Liver (tissue), 3 donors: Measurements from ENCODE around the gene CCN2.

Source experiments
- EGR1 ChIP-seq, 2 donors: IDR thresholded peaks; 2 replicates each; pipeline ENCODE4 v1.6.1; 2016 to 2018; ENCODE audit warnings: antibody characterized with exemption in 2 of 2, low read depth in 2 of 2
- FOXA1 ChIP-seq: IDR thresholded peaks from 2 replicates; pipeline ENCODE4 v1.6.1; 2016; ENCODE audit warnings: antibody characterized with exemption
- GABPA ChIP-seq, 2 donors: IDR thresholded peaks in 1 of 2; conservative IDR thresholded peaks in 1 of 2; 2 replicates each; pipeline ENCODE4 v1.6.1; 2016; ENCODE audit warnings: antibody characterized with exemption in 2 of 2, mild to moderate bottlenecking in 1 of 2, moderate library complexity in 1 of 2
- JUND ChIP-seq, 2 donors: IDR thresholded peaks; 2 replicates each; pipeline ENCODE4 v1.6.1; 2016; ENCODE audit warnings: antibody characterized with exemption in 2 of 2
- RAD21 ChIP-seq, 2 donors: IDR thresholded peaks; 2 replicates each; pipeline ENCODE4 v1.6.1; 2016; ENCODE audit warnings: antibody characterized with exemption in 2 of 2, mild to moderate bottlenecking in 2 of 2
- RXRA ChIP-seq, 2 donors: IDR thresholded peaks; 2 replicates each; pipeline ENCODE4 v1.6.1; 2017 to 2018; ENCODE audit warnings: antibody characterized with exemption in 2 of 2, mild to moderate bottlenecking in 1 of 2
- SP1 ChIP-seq: IDR thresholded peaks from 2 replicates; pipeline ENCODE4 v1.6.1; 2018; ENCODE audit warnings: antibody characterized with exemption, mild to moderate bottlenecking
- TAF1 ChIP-seq: conservative IDR thresholded peaks from 2 replicates; pipeline ENCODE4 v1.6.1; 2016; ENCODE audit warnings: antibody characterized with exemption, mild to moderate bottlenecking
- YY1 ChIP-seq: IDR thresholded peaks from 2 replicates; pipeline ENCODE4 v1.6.1; 2016; ENCODE audit warnings: antibody characterized with exemption, mild to moderate bottlenecking
- TF ChIP-seq, protein P1 (sequence below): fragments of 150-350 bp; IDR thresholded peaks from 2 replicates; pipeline ENCODE4 v1.5.1; 2017; ENCODE audit warnings: improper control_type of control experiment, low read depth, low read length; ENCODE audit not compliant: missing input control
- TF ChIP-seq, protein P2 (sequence below): IDR thresholded peaks from 2 replicates; pipeline ENCODE4 v1.6.1; 2016; ENCODE audit warnings: antibody characterized with exemption
- TF ChIP-seq, protein P3 (sequence below): IDR thresholded peaks from 2 replicates; pipeline ENCODE4 v1.6.1; 2016; ENCODE audit warnings: antibody characterized with exemption, mild to moderate bottlenecking
- TF ChIP-seq, protein P4 (sequence below): IDR thresholded peaks from 2 replicates; pipeline ENCODE4 v1.6.1; 2016; ENCODE audit warnings: antibody characterized with exemption
- TF ChIP-seq, protein P5 (sequence below): IDR thresholded peaks from 2 replicates; pipeline ENCODE4 v1.6.1; 2016; ENCODE audit warnings: antibody characterized with exemption
- donor health status: healthy.
- donor health status: healthy.

DNA sequence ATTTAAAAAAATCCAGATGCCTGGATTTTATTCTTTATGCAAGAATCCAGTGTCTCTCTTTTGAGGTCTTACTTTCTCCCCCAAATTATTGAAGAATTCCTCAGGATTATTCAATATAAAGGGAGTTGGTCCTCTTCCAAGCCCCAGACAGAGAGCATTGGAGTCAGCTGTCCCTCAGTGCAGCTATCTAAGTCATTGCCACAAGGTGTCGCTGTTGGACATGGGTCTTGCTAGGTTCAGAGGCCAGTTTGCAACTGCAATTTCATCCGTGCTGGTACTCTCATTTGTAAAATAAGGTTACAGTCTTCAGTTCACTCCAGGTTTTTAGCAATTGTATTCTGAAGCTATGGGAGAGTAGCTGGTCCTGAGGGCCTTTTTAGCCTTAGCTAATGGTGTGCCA lies 27.8 kb downstream of the CCN2 start:
- TF ChIP-seq TAF1 (no peak), FOXA1 (no peak), EGR1 (IDR thresholded peaks at IDR 0.05; ENCODE audit: low read depth in 2 of 2) (no peak), YY1 (no peak), JUND (IDR thresholded peaks at IDR 0.05) (no peak), RXRA (IDR thresholded peaks at IDR 0.05) (no peak), GABPA (IDR thresholded peaks at IDR 0.05 in 1 of 2, conservative IDR thresholded peaks at IDR 0.05 in 1 of 2) (no peak), RAD21 (IDR thresholded peaks at IDR 0.05) (peak; percentile 92 to 94), SP1 (no peak)
- TF ChIP-seq, protein P1, sequence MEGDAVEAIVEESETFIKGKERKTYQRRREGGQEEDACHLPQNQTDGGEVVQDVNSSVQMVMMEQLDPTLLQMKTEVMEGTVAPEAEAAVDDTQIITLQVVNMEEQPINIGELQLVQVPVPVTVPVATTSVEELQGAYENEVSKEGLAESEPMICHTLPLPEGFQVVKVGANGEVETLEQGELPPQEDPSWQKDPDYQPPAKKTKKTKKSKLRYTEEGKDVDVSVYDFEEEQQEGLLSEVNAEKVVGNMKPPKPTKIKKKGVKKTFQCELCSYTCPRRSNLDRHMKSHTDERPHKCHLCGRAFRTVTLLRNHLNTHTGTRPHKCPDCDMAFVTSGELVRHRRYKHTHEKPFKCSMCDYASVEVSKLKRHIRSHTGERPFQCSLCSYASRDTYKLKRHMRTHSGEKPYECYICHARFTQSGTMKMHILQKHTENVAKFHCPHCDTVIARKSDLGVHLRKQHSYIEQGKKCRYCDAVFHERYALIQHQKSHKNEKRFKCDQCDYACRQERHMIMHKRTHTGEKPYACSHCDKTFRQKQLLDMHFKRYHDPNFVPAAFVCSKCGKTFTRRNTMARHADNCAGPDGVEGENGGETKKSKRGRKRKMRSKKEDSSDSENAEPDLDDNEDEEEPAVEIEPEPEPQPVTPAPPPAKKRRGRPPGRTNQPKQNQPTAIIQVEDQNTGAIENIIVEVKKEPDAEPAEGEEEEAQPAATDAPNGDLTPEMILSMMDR = peak; percentile 80
- TF ChIP-seq, protein P2, sequence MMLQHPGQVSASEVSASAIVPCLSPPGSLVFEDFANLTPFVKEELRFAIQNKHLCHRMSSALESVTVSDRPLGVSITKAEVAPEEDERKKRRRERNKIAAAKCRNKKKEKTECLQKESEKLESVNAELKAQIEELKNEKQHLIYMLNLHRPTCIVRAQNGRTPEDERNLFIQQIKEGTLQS = no peak
- TF ChIP-seq, protein P3, sequence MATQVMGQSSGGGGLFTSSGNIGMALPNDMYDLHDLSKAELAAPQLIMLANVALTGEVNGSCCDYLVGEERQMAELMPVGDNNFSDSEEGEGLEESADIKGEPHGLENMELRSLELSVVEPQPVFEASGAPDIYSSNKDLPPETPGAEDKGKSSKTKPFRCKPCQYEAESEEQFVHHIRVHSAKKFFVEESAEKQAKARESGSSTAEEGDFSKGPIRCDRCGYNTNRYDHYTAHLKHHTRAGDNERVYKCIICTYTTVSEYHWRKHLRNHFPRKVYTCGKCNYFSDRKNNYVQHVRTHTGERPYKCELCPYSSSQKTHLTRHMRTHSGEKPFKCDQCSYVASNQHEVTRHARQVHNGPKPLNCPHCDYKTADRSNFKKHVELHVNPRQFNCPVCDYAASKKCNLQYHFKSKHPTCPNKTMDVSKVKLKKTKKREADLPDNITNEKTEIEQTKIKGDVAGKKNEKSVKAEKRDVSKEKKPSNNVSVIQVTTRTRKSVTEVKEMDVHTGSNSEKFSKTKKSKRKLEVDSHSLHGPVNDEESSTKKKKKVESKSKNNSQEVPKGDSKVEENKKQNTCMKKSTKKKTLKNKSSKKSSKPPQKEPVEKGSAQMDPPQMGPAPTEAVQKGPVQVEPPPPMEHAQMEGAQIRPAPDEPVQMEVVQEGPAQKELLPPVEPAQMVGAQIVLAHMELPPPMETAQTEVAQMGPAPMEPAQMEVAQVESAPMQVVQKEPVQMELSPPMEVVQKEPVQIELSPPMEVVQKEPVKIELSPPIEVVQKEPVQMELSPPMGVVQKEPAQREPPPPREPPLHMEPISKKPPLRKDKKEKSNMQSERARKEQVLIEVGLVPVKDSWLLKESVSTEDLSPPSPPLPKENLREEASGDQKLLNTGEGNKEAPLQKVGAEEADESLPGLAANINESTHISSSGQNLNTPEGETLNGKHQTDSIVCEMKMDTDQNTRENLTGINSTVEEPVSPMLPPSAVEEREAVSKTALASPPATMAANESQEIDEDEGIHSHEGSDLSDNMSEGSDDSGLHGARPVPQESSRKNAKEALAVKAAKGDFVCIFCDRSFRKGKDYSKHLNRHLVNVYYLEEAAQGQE = no peak
- TF ChIP-seq, protein P4, sequence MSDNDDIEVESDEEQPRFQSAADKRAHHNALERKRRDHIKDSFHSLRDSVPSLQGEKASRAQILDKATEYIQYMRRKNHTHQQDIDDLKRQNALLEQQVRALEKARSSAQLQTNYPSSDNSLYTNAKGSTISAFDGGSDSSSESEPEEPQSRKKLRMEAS = no peak
- TF ChIP-seq, protein P5, sequence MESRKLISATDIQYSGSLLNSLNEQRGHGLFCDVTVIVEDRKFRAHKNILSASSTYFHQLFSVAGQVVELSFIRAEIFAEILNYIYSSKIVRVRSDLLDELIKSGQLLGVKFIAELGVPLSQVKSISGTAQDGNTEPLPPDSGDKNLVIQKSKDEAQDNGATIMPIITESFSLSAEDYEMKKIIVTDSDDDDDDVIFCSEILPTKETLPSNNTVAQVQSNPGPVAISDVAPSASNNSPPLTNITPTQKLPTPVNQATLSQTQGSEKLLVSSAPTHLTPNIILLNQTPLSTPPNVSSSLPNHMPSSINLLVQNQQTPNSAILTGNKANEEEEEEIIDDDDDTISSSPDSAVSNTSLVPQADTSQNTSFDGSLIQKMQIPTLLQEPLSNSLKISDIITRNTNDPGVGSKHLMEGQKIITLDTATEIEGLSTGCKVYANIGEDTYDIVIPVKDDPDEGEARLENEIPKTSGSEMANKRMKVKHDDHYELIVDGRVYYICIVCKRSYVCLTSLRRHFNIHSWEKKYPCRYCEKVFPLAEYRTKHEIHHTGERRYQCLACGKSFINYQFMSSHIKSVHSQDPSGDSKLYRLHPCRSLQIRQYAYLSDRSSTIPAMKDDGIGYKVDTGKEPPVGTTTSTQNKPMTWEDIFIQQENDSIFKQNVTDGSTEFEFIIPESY = no peak
